ENCODE measurements around the gene PIP5K1B.

Gene PIP5K1B

DNA sequence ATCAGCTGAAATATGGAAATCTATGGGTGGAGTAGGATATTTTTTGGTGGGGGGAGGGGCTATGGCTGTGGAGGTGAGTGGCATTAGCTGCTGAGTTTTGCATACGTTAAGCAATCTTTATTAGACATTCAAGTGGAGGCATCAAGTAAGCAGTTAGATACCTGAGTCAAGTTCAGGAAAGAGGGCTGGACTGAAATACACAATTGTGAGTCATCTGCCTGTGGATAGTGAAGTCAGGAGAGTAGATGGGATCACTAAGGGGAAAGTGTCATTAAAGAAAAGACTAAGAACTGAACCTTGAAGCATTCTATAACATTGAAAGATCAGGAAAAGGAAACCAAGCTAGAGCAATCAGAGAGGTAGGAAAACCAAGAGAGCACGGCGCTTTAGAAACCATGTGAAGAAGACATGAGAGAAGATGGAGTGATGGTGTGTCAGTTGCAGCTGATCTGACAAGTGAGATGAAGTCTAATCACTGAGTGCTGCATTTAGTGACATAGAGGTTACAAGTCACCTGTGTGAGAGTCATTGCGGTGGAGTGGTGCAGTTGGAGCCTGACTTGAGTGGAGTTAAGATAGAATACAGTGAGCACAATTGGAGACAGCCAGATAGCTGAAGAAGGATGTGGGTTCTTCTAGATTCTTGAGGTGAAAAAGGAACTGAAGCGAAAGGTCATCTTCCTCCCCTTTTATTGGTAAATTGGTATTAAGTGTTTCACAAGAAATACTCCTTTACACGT lies 88.7 kb downstream of the PIP5K1B start:
- Histone ChIP-seq H3F3A (ENCODE audit: low read depth) (0 out of 2 replicates have a peak, but pooled peaks cover 2% of the 10 kb centered on the region), H3K36me3 (ENCODE audit: insufficient read depth, low read length) (no peaks in the 10 kb centered on the region), H3K79me2 (ENCODE audit: insufficient read depth, low read length) (no peaks in the 10 kb centered on the region), H3K4me1 (ENCODE audit: insufficient read depth, low read length, poor library complexity, severe bottlenecking) (peaks cover 28% of the 10 kb centered on the region), H3K4me2 (ENCODE audit: low read depth, low read length, poor library complexity, severe bottlenecking) (no peak overlapping the region), H3K27me3 (ENCODE audit: insufficient read depth, low read length, poor library complexity, severe bottlenecking) (no peaks in the 10 kb centered on the region), H4K20me1 (ENCODE audit: insufficient read depth, low read length, poor library complexity, severe bottlenecking) (no peaks in the 10 kb centered on the region), H3K4me3 (ENCODE audit: low read length, poor library complexity, severe bottlenecking) (no peak overlapping the region), H2AFZ (ENCODE audit: low read length) (no peak overlapping the region), H3K9me3 (ENCODE audit: insufficient read depth, low read depth, low read length) (no peaks in the 10 kb centered on the region), H3K9me2 (replicated peaks; ENCODE audit: low read depth, low read length) (no peaks in the 10 kb centered on the region), H3K9ac (ENCODE audit: low read depth, low read length, poor library complexity, severe bottlenecking) (no peak overlapping the region)
- TF ChIP-seq, protein P1, sequence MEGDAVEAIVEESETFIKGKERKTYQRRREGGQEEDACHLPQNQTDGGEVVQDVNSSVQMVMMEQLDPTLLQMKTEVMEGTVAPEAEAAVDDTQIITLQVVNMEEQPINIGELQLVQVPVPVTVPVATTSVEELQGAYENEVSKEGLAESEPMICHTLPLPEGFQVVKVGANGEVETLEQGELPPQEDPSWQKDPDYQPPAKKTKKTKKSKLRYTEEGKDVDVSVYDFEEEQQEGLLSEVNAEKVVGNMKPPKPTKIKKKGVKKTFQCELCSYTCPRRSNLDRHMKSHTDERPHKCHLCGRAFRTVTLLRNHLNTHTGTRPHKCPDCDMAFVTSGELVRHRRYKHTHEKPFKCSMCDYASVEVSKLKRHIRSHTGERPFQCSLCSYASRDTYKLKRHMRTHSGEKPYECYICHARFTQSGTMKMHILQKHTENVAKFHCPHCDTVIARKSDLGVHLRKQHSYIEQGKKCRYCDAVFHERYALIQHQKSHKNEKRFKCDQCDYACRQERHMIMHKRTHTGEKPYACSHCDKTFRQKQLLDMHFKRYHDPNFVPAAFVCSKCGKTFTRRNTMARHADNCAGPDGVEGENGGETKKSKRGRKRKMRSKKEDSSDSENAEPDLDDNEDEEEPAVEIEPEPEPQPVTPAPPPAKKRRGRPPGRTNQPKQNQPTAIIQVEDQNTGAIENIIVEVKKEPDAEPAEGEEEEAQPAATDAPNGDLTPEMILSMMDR (conservative IDR thresholded peaks at IDR 0.05; ENCODE audit: low read length) = no peak
- TF ChIP-seq EZH2phosphoT487 (IDR thresholded peaks at IDR 0.05; ENCODE audit: borderline replicate concordance) = no peak

DNA sequence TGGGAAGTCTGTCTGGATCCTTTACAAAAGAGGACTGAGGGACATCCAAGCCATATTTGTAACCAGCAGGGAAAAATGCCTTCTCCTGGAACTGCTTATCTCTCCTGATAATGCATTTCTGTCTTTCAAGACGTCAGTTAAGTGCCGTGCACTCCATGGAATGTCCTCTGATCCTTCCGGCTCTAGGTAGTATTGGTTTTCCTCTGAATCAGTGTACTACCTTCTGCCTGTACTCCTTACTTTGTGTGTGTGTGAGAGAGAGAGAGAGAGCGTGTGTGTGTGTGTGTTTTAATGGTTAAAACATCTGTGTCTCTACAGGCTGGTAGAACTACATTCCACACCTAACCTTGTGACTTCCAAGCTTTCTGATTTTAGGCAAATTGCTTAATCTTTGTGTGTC lies 89.9 kb downstream of the PIP5K1B start:
- Histone ChIP-seq H3K4me1 (ENCODE audit: insufficient read depth, low read length, poor library complexity, severe bottlenecking) (peaks cover 35% of the 10 kb centered on the region), H2AFZ (ENCODE audit: low read length) (no peak overlapping the region), H3K9ac (ENCODE audit: low read depth, low read length, poor library complexity, severe bottlenecking) (no peak overlapping the region), H4K20me1 (ENCODE audit: insufficient read depth, low read length, poor library complexity, severe bottlenecking) (no peaks in the 10 kb centered on the region), H3K27me3 (ENCODE audit: insufficient read depth, low read length, poor library complexity, severe bottlenecking) (no peaks in the 10 kb centered on the region), H3K4me2 (ENCODE audit: low read depth, low read length, poor library complexity, severe bottlenecking) (no peak overlapping the region), H3K9me2 (replicated peaks; ENCODE audit: low read depth, low read length) (no peaks in the 10 kb centered on the region), H3K9me3 (ENCODE audit: insufficient read depth, low read depth, low read length) (no peaks in the 10 kb centered on the region), H3F3A (ENCODE audit: low read depth) (0 out of 2 replicates have a peak, but pooled peaks cover 2% of the 10 kb centered on the region), H3K36me3 (ENCODE audit: insufficient read depth, low read length) (no peaks in the 10 kb centered on the region), H3K4me3 (ENCODE audit: low read length, poor library complexity, severe bottlenecking) (no peak overlapping the region), H3K79me2 (ENCODE audit: insufficient read depth, low read length) (no peaks in the 10 kb centered on the region)
- TF ChIP-seq, protein P1 (conservative IDR thresholded peaks at IDR 0.05; ENCODE audit: low read length) = no peak
- TF ChIP-seq EZH2phosphoT487 (IDR thresholded peaks at IDR 0.05; ENCODE audit: borderline replicate concordance) = no peak

DNA sequence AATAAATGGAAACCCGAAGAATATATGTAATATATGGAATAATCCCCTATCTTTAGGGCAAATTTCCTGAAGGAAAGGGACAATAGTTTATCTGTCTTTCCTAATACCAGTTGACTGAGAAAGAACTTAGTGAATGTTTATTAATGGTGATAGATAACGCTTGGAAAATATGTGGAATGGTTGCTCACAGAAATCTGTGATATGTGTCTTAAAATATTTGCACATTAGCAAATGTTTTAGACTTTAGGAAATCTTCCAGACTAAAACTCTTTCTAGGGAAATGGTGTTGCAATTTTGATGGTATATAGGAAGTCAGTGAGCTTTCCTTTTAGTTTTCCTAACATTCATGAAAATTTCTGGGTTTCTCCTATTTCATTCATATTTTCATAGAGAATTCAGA lies 90.4 kb downstream of the PIP5K1B start:
- Histone ChIP-seq H3F3A (ENCODE audit: low read depth) (0 out of 2 replicates have a peak, but pooled peaks cover 2% of the 10 kb centered on the region), H2AFZ (ENCODE audit: low read length) (no peak overlapping the region), H3K9ac (ENCODE audit: low read depth, low read length, poor library complexity, severe bottlenecking) (no peak overlapping the region), H3K27me3 (ENCODE audit: insufficient read depth, low read length, poor library complexity, severe bottlenecking) (no peaks in the 10 kb centered on the region), H3K4me1 (ENCODE audit: insufficient read depth, low read length, poor library complexity, severe bottlenecking) (peaks cover 35% of the 10 kb centered on the region), H3K4me3 (ENCODE audit: low read length, poor library complexity, severe bottlenecking) (no peak overlapping the region), H3K9me3 (ENCODE audit: insufficient read depth, low read depth, low read length) (no peaks in the 10 kb centered on the region), H3K9me2 (replicated peaks; ENCODE audit: low read depth, low read length) (no peaks in the 10 kb centered on the region), H3K36me3 (ENCODE audit: insufficient read depth, low read length) (no peaks in the 10 kb centered on the region), H4K20me1 (ENCODE audit: insufficient read depth, low read length, poor library complexity, severe bottlenecking) (no peaks in the 10 kb centered on the region), H3K4me2 (ENCODE audit: low read depth, low read length, poor library complexity, severe bottlenecking) (no peak overlapping the region), H3K79me2 (ENCODE audit: insufficient read depth, low read length) (no peaks in the 10 kb centered on the region)
- TF ChIP-seq EZH2phosphoT487 (IDR thresholded peaks at IDR 0.05; ENCODE audit: borderline replicate concordance) = no peak
- TF ChIP-seq, protein P1 (conservative IDR thresholded peaks at IDR 0.05; ENCODE audit: low read length) = no peak

Data from Loucy (cell line).